HEK293 (cell line): ENCODE results near the gene TYRP1.
A peak's percentile ranks its signal among the peaks of the same experiment; 100 is the strongest.

Experiments used
- CTCF ChIA-PET: fragments of 350-600 bp; formaldehyde crosslinking; extraction: SDS; loops from one replicate; lab custom pipeline; 2021; ENCODE audit warnings: antibody characterized with exemption; lab: Yijun Ruan, JAX
- POLR2A ChIA-PET: fragments of 300-600 bp; formaldehyde crosslinking; extraction: SDS; loops from one replicate; lab custom pipeline; 2020; ENCODE audit warnings: antibody characterized with exemption, inconsistent platforms; lab: Yijun Ruan, JAX
- H3K27ac ChIP-seq: fragments of 200-500 bp; sonication (Bioruptor generic); 2 replicates; pipeline ENCODE4 v1.5.1; 2014; ENCODE audit warnings: low read depth, low read length, control low read depth, inconsistent platforms; ENCODE audit errors: extremely low read depth
- H3K36me3 ChIP-seq, 2 experiments: fragments of 200-500 bp in 1 of 2; sonication (Bioruptor generic) in 1 of 2; 1 replicate in 1 of 2; 2 replicates in 1 of 2; pipeline ENCODE4 v1.5.1; 2014 to 2017; ENCODE audit warnings: inconsistent platforms in 2 of 2, low read length in 2 of 2; ENCODE audit not compliant: control insufficient read depth in 2 of 2, insufficient read depth in 1 of 2
- H3K4me1 ChIP-seq: fragments of 200-500 bp; sonication (Bioruptor generic); 2 replicates; pipeline ENCODE4 v1.5.1; 2014; ENCODE audit warnings: mild to moderate bottlenecking, low read length, inconsistent platforms; ENCODE audit not compliant: control insufficient read depth, insufficient read depth
- H3K4me3 ChIP-seq: 2 replicates; pipeline ENCODE4 v1.5.1; 2011; ENCODE audit warnings: low read depth, mild to moderate bottlenecking, control low read depth, low read length, moderate library complexity
- H3K9me3 ChIP-seq: fragments of 200-500 bp; sonication (Bioruptor generic); 2 replicates; pipeline ENCODE4 v1.5.1; 2014; ENCODE audit warnings: low read depth, low read length, inconsistent platforms; ENCODE audit not compliant: control insufficient read depth, insufficient read depth
- FEZF1 ChIP-seq: fragments of 450-650 bp; formaldehyde crosslinking; IDR thresholded peaks from 2 replicates; pipeline ENCODE4 v1.5.1; 2016; ENCODE audit warnings: missing biosample characterization, missing genetic modification characterization
- KLF9 ChIP-seq: fragments of 450-650 bp; formaldehyde crosslinking; IDR thresholded peaks from 2 replicates; pipeline ENCODE4 v1.5.1; 2016; ENCODE audit warnings: missing biosample characterization, missing genetic modification characterization, low read depth
- WT1 ChIP-seq: fragments of 450-650 bp; formaldehyde crosslinking; IDR thresholded peaks from 2 replicates; pipeline ENCODE4 v1.5.1; 2016; ENCODE audit warnings: missing biosample characterization, missing genetic modification characterization
- ZBTB21 ChIP-seq: fragments of 450-650 bp; formaldehyde crosslinking; IDR thresholded peaks from 2 replicates; pipeline ENCODE4 v1.5.1; 2017; ENCODE audit warnings: missing biosample characterization, missing genetic modification characterization
- ZBTB48 ChIP-seq: fragments of 450-650 bp; formaldehyde crosslinking; IDR thresholded peaks from 2 replicates; pipeline ENCODE4 v1.5.1; 2016; ENCODE audit warnings: missing biosample characterization, missing genetic modification characterization
- ZFHX2 ChIP-seq: fragments of 450-650 bp; formaldehyde crosslinking; conservative IDR thresholded peaks from 2 replicates; pipeline ENCODE4 v1.5.1; 2016; ENCODE audit warnings: missing biosample characterization, missing genetic modification characterization
- ZIC2 ChIP-seq: fragments of 450-650 bp; formaldehyde crosslinking; IDR thresholded peaks from 2 replicates; pipeline ENCODE4 v1.5.1; 2016; ENCODE audit warnings: missing biosample characterization, missing genetic modification characterization
- ZNF10 ChIP-seq: fragments of 450-650 bp; formaldehyde crosslinking; IDR thresholded peaks from 2 replicates; pipeline ENCODE4 v1.5.1; 2017; ENCODE audit warnings: missing biosample characterization, missing genetic modification characterization
- ZNF114 ChIP-seq: fragments of 450-650 bp; formaldehyde crosslinking; IDR thresholded peaks from 2 replicates; pipeline ENCODE4 v1.5.0; 2017; ENCODE audit warnings: missing biosample characterization, missing genetic modification characterization
- ZNF121 ChIP-seq: fragments of 450-650 bp; formaldehyde crosslinking; IDR thresholded peaks from 2 replicates; pipeline ENCODE4 v1.5.1; 2016; ENCODE audit warnings: missing biosample characterization, missing genetic modification characterization
- ZNF140 ChIP-seq: fragments of 450-650 bp; formaldehyde crosslinking; IDR thresholded peaks from 2 replicates; pipeline ENCODE4 v1.5.1; 2016; ENCODE audit warnings: missing biosample characterization, missing genetic modification characterization
- ZNF341 ChIP-seq: fragments of 450-650 bp; formaldehyde crosslinking; IDR thresholded peaks from 2 replicates; pipeline ENCODE4; 2016; ENCODE audit warnings: low read depth, missing biosample characterization, missing genetic modification characterization
- ZNF37A ChIP-seq: fragments of 450-650 bp; IDR thresholded peaks from 2 replicates; pipeline ENCODE4 v1.5.1; 2018; ENCODE audit warnings: missing biosample characterization, missing genetic modification characterization
- ZNF521 ChIP-seq: fragments of 450-650 bp; formaldehyde crosslinking; IDR thresholded peaks from 2 replicates; pipeline ENCODE4 v1.5.1; 2017; ENCODE audit warnings: missing biosample characterization, mild to moderate bottlenecking, missing genetic modification characterization
- ZNF549 ChIP-seq: fragments of 450-650 bp; IDR thresholded peaks from 2 replicates; pipeline ENCODE4 v1.5.1; 2018; ENCODE audit warnings: missing biosample characterization, missing genetic modification characterization, mild to moderate bottlenecking, inconsistent platforms, moderate library complexity
- ZNF624 ChIP-seq: fragments of 450-650 bp; formaldehyde crosslinking; IDR thresholded peaks from 2 replicates; pipeline ENCODE4 v1.5.1; 2017; ENCODE audit warnings: missing biosample characterization, missing genetic modification characterization
- TF ChIP-seq, protein P1 (sequence below): fragments of 450-650 bp; formaldehyde crosslinking; IDR thresholded peaks from 2 replicates; pipeline ENCODE4 v1.5.1; 2017; ENCODE audit warnings: missing biosample characterization, missing genetic modification characterization
- TF ChIP-seq, protein P2 (sequence below): fragments of 450-650 bp; formaldehyde crosslinking; IDR thresholded peaks from 2 replicates; pipeline ENCODE4 v1.5.1; 2016; ENCODE audit warnings: missing biosample characterization, missing genetic modification characterization
- TF ChIP-seq, protein P3 (sequence below): fragments of 450-650 bp; IDR thresholded peaks from 2 replicates; pipeline ENCODE4 v1.5.1; 2018; ENCODE audit warnings: missing biosample characterization, missing genetic modification characterization
- TF ChIP-seq, protein P4 (sequence below): fragments of 450-650 bp; formaldehyde crosslinking; IDR thresholded peaks from 2 replicates; pipeline ENCODE4 v1.5.1; 2016; ENCODE audit warnings: missing biosample characterization, missing genetic modification characterization, borderline replicate concordance
- TF ChIP-seq, protein P5 (sequence below): fragments of 450-650 bp; formaldehyde crosslinking; IDR thresholded peaks from 2 replicates; pipeline ENCODE4 v1.5.1; 2016; ENCODE audit warnings: missing biosample characterization, missing genetic modification characterization

TYRP1 gene

DNA sequence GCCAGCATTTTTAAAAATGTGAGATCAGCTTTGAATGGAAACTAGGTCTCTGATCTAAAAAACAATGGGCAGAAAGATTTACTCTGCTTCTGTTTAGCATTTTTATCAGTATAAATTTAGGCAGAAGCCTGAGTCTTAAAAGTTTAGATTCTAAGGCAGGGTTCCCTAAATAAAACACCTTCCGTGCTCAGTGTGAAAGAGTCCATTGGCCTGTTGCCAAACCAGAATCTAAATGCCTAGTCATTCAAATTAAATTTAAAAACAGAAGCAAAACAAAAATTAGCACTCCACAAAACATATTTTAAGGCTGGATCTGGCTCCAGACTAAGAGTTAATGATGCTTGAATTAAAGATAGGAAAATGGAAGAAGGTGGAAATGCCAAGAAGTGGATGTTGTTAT lies 4.5 kb downstream of the TYRP1 start:
- H3K4me1 ChIP-seq: peaks cover 19% of the 10 kb centered on the region
- no peaks in the 10 kb centered on the region for H3K36me3 ChIP-seq
- CTCF ChIA-PET: interaction anchor here (0.6 to 1.8 kb wide), 8 partner anchors 18 to 991 kb away, joined by 3 to 5 read pairs (median 3); no protein-coding TSS in a partner anchor
- H3K27ac ChIP-seq: no peak overlapping the region
- TF ChIP-seq, protein P1, sequence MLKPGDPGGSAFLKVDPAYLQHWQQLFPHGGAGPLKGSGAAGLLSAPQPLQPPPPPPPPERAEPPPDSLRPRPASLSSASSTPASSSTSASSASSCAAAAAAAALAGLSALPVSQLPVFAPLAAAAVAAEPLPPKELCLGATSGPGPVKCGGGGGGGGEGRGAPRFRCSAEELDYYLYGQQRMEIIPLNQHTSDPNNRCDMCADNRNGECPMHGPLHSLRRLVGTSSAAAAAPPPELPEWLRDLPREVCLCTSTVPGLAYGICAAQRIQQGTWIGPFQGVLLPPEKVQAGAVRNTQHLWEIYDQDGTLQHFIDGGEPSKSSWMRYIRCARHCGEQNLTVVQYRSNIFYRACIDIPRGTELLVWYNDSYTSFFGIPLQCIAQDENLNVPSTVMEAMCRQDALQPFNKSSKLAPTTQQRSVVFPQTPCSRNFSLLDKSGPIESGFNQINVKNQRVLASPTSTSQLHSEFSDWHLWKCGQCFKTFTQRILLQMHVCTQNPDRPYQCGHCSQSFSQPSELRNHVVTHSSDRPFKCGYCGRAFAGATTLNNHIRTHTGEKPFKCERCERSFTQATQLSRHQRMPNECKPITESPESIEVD: 0 out of 2 replicates have a peak, but pooled peaks have one; percentile 7
- TF ChIP-seq FEZF1 (tag by site-specific recombination) (0 out of 2 replicates have a peak, but pooled peaks have one; percentile 10), ZNF341 (no peak), ZNF37A (tag by site-specific recombination) (0 out of 2 replicates have a peak, but pooled peaks have one; percentile 11)
- no peak overlapping the region for H3K4me3 ChIP-seq
- POLR2A ChIA-PET: interaction anchor here (1.1 kb wide), 1 partner anchor 78 kb away, joined by 3 read pairs; no protein-coding TSS in a partner anchor
- no peaks in the 10 kb centered on the region for H3K9me3 ChIP-seq

DNA sequence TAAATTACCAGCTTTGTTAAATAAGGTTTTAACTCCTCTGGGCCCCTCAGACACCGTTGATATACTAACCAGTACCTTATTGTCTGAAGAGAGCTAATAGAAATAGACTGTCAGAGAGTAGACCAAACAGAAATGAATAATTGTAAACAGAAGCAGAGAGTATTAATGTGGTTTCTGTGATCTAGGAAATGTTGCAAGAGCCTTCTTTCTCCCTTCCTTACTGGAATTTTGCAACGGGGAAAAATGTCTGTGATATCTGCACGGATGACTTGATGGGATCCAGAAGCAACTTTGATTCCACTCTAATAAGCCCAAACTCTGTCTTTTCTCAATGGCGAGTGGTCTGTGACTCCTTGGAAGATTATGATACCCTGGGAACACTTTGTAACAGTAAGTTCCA lies 5.1 kb downstream of the TYRP1 start:
- ChIA-PET CTCF (interaction anchor here (0.6 to 1.8 kb wide), 8 partner anchors 17 to 392 kb away, joined by 3 to 5 read pairs (median 3); no protein-coding TSS in a partner anchor), POLR2A (no interaction called here)
- H3K36me3 ChIP-seq: no peaks in the 10 kb centered on the region
- TF ChIP-seq ZNF549 (tag by site-specific recombination) (no peak), KLF9 (tag by site-specific recombination) (no peak), ZNF624 (tag by site-specific recombination) (no peak), WT1 (tag by site-specific recombination) (no peak), ZNF114 (no peak), ZBTB48 (no peak), ZNF10 (tag by site-specific recombination) (no peak), ZNF521 (tag by site-specific recombination) (no peak), ZBTB21 (no peak), ZNF121 (tag by site-specific recombination) (no peak), ZFHX2 (no peak), ZIC2 (tag by site-specific recombination) (no peak), ZNF140 (no peak)
- TF ChIP-seq, protein P2, sequence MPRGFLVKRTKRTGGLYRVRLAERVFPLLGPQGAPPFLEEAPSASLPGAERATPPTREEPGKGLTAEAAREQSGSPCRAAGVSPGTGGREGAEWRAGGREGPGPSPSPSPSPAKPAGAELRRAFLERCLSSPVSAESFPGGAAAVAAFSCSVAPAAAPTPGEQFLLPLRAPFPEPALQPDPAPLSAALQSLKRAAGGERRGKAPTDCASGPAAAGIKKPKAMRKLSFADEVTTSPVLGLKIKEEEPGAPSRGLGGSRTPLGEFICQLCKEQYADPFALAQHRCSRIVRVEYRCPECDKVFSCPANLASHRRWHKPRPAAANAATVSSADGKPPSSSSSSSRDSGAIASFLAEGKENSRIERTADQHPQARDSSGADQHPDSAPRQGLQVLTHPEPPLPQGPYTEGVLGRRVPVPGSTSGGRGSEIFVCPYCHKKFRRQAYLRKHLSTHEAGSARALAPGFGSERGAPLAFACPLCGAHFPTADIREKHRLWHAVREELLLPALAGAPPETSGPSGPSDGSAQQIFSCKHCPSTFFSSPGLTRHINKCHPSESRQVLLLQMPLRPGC (tag by site-specific recombination): no peak
- TF ChIP-seq, protein P3, sequence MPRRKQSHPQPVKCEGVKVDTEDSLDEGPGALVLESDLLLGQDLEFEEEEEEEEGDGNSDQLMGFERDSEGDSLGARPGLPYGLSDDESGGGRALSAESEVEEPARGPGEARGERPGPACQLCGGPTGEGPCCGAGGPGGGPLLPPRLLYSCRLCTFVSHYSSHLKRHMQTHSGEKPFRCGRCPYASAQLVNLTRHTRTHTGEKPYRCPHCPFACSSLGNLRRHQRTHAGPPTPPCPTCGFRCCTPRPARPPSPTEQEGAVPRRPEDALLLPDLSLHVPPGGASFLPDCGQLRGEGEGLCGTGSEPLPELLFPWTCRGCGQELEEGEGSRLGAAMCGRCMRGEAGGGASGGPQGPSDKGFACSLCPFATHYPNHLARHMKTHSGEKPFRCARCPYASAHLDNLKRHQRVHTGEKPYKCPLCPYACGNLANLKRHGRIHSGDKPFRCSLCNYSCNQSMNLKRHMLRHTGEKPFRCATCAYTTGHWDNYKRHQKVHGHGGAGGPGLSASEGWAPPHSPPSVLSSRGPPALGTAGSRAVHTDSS (tag by site-specific recombination): no peak
- TF ChIP-seq, protein P4, sequence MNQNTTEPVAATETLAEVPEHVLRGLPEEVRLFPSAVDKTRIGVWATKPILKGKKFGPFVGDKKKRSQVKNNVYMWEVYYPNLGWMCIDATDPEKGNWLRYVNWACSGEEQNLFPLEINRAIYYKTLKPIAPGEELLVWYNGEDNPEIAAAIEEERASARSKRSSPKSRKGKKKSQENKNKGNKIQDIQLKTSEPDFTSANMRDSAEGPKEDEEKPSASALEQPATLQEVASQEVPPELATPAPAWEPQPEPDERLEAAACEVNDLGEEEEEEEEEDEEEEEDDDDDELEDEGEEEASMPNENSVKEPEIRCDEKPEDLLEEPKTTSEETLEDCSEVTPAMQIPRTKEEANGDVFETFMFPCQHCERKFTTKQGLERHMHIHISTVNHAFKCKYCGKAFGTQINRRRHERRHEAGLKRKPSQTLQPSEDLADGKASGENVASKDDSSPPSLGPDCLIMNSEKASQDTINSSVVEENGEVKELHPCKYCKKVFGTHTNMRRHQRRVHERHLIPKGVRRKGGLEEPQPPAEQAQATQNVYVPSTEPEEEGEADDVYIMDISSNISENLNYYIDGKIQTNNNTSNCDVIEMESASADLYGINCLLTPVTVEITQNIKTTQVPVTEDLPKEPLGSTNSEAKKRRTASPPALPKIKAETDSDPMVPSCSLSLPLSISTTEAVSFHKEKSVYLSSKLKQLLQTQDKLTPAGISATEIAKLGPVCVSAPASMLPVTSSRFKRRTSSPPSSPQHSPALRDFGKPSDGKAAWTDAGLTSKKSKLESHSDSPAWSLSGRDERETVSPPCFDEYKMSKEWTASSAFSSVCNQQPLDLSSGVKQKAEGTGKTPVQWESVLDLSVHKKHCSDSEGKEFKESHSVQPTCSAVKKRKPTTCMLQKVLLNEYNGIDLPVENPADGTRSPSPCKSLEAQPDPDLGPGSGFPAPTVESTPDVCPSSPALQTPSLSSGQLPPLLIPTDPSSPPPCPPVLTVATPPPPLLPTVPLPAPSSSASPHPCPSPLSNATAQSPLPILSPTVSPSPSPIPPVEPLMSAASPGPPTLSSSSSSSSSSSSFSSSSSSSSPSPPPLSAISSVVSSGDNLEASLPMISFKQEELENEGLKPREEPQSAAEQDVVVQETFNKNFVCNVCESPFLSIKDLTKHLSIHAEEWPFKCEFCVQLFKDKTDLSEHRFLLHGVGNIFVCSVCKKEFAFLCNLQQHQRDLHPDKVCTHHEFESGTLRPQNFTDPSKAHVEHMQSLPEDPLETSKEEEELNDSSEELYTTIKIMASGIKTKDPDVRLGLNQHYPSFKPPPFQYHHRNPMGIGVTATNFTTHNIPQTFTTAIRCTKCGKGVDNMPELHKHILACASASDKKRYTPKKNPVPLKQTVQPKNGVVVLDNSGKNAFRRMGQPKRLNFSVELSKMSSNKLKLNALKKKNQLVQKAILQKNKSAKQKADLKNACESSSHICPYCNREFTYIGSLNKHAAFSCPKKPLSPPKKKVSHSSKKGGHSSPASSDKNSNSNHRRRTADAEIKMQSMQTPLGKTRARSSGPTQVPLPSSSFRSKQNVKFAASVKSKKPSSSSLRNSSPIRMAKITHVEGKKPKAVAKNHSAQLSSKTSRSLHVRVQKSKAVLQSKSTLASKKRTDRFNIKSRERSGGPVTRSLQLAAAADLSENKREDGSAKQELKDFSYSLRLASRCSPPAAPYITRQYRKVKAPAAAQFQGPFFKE (tag by site-specific recombination): no peak
- TF ChIP-seq, protein P5, sequence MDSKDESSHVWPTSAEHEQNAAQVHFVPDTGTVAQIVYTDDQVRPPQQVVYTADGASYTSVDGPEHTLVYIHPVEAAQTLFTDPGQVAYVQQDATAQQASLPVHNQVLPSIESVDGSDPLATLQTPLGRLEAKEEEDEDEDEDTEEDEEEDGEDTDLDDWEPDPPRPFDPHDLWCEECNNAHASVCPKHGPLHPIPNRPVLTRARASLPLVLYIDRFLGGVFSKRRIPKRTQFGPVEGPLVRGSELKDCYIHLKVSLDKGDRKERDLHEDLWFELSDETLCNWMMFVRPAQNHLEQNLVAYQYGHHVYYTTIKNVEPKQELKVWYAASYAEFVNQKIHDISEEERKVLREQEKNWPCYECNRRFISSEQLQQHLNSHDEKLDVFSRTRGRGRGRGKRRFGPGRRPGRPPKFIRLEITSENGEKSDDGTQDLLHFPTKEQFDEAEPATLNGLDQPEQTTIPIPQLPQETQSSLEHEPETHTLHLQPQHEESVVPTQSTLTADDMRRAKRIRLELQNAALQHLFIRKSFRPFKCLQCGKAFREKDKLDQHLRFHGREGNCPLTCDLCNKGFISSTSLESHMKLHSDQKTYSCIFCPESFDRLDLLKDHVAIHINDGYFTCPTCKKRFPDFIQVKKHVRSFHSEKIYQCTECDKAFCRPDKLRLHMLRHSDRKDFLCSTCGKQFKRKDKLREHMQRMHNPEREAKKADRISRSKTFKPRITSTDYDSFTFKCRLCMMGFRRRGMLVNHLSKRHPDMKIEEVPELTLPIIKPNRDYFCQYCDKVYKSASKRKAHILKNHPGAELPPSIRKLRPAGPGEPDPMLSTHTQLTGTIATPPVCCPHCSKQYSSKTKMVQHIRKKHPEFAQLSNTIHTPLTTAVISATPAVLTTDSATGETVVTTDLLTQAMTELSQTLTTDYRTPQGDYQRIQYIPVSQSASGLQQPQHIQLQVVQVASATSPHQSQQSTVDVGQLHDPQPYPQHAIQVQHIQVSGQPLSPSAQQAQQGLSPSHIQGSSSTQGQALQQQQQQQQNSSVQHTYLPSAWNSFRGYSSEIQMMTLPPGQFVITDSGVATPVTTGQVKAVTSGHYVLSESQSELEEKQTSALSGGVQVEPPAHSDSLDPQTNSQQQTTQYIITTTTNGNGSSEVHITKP (tag by site-specific recombination): no peak

More for the DNA sequence above, 5.1 kb downstream of the TYRP1 start:
- Histone ChIP-seq H3K4me1 (peaks cover 19% of the 10 kb centered on the region), H3K27ac (no peak overlapping the region), H3K4me3 (no peak overlapping the region), H3K9me3 (no peaks in the 10 kb centered on the region)
